ENCODE data around the gene KAZN.

KAZN gene

GRCh38 chr1:14948112-14948652 is 349.7 kb downstream of the KAZN start:
- no peak for DNase-seq

DNA sequence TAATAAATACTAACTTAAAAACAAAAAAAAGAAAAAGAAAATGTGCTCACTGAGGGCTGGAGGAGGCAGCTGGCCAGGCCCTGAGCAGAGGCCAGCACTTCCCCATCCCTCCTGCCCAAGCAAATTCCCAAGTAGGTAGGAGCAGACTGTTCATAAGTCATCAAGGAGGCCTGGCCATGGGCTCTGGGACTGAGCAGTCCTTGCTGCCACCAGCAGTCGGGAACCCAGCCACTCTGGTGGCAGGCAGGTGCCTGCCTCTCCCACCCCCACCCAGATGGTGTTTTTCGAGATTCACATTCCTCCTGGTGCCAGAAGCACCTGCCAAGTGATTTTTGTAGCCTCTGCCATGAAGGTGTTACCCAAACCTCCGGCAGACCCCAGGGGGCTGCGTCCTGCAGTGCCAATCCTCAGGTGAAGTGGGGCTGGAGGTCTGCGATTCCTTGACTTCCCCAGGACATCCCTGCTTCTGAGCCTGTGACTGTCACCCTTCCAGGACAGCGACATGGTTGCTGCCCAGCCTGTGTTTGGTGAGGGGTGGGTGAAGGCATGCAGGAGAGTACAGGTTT is 350.9 kb downstream of the KAZN start:
- DNase-seq, result no peak

DNA sequence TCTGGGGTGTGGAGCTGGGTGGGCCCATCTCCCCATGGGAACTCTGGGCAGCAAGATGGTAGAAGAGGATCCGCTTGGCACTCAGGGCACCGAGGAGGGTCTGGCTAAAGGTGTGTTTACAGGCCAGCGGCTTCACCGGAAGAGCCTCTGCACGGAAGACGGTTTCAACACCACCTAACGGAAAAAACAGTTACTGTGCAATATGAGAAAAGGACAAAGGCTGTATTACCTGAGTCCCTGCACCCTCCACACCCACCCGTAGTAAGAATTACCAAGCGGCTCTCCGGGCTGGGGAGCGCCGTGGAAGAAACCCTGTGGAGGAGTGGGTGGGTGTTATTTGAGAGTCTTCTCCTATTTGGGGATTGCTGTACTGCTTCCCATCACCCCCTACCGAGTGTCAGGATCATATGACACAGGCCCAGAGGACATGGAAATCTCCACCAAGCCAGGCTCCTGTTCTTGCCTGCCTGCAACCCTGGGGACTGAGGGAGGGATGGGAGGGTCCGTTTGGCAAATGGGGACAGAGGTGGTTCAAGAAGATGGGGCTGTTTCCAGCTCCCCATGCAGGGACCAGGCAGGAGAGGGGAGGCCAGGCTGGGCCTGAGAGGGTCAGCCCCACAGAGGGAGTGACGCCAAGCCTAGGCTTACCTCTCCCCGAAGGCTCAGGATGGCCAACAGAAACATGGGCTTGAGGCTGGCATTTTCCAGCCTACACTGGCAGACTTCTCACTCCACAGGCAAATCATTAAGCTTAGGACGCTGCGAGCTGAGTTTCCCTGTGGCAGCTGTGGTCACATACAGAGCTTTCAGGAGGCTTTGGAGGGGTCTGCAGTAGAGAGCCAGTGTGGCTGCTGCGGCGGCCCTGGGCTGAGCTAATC is 351.6 kb downstream of the KAZN start:
- no peak for DNase-seq

GRCh38 chr1:14951766-14952165 is 353.3 kb downstream of the KAZN start:
- no peak for DNase-seq

DNA sequence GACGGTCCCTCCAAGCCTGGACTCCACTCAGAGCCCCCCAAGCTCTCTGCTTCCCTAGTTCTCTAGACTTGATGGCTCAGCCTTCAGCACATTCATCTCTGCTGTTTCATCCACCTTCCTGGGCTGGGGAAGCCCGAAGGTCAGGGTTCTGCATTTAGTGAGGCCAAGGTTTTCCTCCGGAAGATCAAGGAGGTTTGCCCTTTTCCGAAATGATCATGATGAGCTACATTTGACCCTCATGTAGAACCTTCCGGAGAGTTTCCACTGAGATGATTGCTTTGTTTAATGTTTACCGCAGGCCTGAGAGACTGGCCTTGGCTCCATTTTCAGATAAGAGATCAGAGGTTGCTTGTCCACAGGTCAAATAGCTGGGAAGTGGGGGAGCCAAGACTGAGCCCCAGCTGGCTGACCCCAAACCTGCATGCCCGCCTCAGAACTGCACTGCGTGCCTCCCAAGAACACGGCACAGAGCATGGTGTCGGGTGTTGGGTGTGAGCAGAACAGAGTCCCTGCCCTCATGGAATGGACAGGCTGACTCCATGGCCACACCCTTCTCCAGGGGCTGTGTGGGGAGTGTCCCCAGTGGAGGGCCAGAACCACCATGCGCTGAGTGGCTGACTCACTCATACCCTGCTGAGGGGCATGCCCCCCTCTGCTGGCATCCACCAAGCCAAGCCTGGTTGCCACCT is 354.3 kb downstream of the KAZN start:
- DNase-seq, result no peak

DNA sequence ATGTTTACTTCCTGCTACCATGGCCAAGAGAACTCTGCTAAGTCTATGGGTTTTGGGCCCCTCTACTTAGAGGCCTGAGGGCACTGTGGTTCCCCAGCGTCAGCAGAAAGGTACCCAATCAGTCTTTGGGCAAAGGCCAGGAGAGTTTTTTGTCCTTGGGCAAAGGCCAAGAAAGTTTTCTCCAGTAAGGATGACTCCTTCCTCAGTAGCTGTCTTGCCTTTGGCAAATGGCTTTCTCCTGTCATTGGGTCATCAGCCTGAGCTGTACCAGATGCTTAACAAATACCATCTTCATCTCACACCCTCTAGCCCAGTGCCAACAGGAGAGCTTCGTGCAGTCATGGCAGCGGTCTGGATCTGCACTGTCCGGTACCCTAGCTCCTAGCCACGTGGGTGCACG is 355.7 kb downstream of the KAZN start:
- peak; percentile 21 for DNase-seq

DNA sequence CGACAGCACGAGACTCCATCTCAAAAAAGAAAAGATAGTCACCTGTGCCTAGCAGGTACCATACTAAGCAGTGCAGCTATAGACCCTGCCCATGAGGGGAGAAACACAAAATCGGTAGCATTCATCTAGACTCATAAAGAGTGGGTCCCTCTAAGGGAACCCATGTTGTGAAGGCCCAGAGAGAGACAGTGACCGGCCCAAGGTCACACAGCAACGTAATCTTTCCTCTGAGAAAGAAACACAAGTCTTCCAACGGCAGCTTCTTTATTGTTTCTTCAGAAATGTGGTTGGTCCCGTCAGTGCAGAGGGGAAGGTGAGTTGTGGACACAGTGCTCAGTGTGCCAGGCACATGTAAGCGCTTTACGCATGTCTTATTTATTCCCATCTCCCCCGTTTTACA is 356.4 kb downstream of the KAZN start:
- no peak for DNase-seq

GRCh38 chr1:14955402-14955801 is 356.9 kb downstream of the KAZN start:
- no peak for DNase-seq

- no peak for DNase-seq
Observed at GRCh38 chr1:14955976-14956375, 357.5 kb downstream of the KAZN start.

GRCh38 chr1:14956579-14957195 is 358.2 kb downstream of the KAZN start:
- no peak for DNase-seq

- DNase-seq, result no peak
Observed at GRCh38 chr1:14957375-14958098, 359.1 kb downstream of the KAZN start.

DNA sequence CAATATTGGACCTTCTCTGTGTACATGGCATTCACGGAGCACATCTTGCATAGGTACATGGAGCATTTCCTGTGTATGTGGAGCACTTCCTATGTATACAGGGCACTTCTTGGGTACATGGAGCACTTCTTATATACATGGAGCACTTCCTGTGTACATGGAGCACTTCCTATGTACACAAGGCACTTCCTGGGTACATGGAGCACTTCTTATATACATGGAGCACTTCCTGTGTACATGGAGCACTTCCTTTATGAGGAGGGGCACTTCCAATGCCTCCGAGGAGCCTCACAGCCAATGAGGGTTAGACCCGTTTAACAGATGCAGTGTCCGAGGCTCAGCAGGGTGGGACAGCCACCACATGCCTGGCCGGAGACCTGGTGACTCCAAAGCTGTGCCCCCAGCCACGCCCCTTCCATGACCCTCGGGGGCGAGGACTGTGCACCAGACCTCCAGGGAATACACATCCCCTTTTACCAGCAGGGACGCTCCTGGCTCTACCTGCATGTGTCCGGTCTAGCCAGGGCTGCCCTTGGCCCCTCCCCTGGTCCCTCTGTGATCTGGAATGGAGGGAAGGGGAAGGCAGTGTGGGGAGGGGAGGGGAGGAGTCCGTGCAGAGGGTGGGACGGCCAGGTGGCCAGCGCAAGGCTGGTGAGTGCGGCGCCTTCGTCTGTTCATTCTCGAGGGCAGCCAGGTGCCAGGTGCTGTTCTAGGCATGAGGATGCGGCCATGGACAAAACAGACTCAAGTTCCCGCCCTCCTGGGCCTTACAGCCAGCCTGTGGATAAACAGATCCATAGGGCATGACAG is 360.0 kb downstream of the KAZN start:
- no peak for DNase-seq

DNA sequence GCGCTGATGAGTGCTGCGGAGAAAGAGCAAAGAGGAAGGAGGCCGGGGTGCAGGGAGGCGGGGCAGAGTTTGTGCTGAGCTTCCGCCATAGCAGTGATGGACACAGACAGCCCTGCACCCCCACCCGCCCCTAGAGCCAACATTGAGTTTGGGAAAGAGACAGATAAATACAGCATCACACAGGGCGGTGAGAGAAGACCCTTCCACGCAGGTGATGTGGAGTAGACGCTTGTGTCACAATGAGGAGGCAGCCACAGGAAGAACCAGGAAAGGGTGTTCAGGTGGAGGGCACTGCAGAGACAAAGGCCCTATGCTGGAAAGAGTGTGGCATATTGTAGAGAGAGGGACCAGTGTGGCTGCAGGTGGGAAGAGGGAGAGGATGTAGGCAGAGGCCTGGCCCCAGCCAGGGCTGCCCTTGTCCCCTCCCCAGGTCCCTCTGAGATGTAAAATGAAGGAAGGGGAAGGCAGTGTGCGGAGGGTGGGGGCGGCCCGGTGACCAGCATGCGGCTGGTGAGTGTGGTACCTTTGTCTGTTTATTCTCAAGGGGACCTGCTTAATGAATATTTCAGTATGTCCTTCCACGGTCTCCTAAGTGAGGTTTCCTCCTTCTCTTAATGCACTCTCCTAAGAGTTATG is 360.7 kb downstream of the KAZN start:
- DNase-seq, result no peak

- no peak for DNase-seq
Observed at GRCh38 chr1:14961661-14962267, 363.3 kb downstream of the KAZN start.

DNA sequence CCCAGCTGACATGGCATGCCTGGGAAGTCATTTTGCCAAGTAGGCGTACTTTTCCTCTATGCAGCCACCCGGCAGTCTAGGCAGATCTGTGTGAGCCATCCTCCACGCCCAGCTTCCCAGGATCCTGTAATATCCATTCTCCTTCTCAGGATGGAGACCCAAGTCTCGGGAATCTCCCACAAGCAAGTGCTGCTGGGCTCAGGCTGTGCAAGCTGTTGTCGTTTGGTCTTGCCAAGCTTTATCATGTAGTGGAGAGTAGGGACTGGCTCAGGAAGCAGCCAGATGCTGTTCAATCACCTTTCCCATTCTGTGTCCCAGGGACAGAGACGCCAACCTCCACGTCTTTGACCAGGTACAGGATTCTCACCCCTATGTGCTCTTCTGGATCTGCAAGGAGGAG is 363.9 kb downstream of the KAZN start:
- DNase-seq, result no peak

- peak; percentile 50 for DNase-seq
Observed at GRCh38 chr1:14963791-14964710, 365.6 kb downstream of the KAZN start.

DNA sequence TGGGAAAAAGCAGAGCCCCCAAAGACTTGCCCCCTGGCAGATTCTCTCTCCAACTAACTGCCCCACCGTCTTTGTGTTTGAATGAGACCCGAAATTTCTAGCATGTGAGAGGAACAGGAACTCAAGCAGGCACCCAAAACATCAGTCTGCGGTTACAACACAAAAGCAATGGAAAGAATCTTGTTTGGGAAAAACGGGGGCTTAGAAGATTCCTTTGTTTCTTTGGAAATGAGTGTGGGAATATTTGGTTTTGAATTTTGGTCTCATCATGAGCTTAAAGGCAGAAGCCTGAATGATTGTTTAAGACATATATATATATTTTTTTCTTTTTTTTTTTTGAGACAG is 366.2 kb downstream of the KAZN start:
- DNase-seq, result peak; percentile 49

DNA sequence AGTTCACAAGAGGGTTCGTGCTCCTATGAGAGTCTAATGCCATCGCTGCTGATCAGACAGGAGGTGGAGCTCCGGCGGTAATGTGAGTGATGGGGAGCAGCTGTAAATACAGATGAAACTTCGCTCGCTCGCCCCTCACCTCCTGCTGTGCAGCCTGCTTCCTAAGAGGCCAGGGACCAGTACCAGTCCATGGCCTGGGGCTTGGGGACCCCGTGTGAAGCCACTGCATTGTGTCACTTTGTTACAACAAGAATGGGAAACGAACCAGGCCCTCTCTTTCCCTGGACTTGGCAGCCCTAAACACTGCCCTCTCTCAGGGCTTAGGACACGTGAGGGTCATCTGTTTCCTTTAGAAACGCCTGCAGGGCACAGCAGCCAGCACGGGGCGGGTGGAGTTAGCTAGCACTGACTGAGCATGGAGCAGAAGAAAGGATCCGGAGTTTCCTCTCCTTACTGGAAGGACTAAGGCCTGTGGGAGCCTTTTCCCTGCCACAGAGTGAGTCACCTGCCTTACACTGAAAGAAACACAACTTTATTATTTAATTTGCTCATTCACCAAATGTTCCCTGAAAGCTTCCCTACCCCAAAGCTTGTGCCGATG is 369.9 kb downstream of the KAZN start:
- peak; percentile 89 for DNase-seq

DNA sequence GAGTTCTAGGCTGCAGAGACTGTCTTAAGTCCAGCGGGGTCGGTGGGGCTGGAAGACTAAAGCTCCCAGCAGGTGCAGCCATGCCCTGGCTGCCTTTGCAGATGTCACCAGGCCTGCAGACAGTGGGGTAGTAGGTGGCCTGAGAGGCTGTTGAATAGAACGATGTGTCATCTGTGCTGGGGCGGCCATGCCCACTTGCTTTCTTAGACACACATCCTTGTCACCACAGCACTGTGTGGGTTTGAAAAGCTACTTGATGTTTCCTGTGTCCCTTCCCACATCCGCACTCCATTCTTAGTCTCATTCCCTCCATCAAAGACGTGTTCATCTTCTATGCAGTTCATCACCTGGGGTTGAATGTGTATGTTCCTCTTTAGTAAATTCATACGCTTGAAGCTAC is 370.5 kb downstream of the KAZN start:
- DNase-seq, result no peak

Data from fibroblast of skin of right biceps (primary cell).